OCI-LY7 (cell line): ENCODE data around the gene PHF1. TPM values are rescaled to one million over a fixed set of nuclear protein-coding genes. Genes with fewer than 3 reads are reported as not detected.

Source experiments
- BruUV-seq: library from RNA; stranded (reverse); fragments of 400-500 nt; replicated peaks from 2 replicates; lab custom pipeline; 2021; lab: Mats Ljungman, UMichigan
- CTCF ChIA-PET: fragments of 300-600 bp; sonication (Branson Sonifier 250); formaldehyde crosslinking; loops from one replicate; lab custom pipeline; 2022; ENCODE audit warnings: antibody characterized with exemption; ENCODE audit not compliant: unreplicated experiment; lab: Charles Lee
- POLR2A ChIA-PET: fragments of 300-600 bp; sonication (Branson Sonifier 250); formaldehyde crosslinking; loops from one replicate; lab custom pipeline; 2022; ENCODE audit warnings: antibody characterized with exemption; lab: Charles Lee
- DNase-seq: peaks from one replicate; pipeline ENCODE4 v3.0.0-alpha.2; 2015; ENCODE audit warnings: low spot score
- H2AFZ ChIP-seq: fragments of 200-600 bp; sonication (generic), shearing (Covaris generic); 2 replicates; pipeline ENCODE4 v1.6.1; 2014; ENCODE audit warnings: mild to moderate bottlenecking, antibody characterized with exemption, low read length, moderate library complexity
- H3K27ac ChIP-seq: fragments of 200-600 bp; sonication (generic); 2 replicates; pipeline ENCODE4 v1.5.1; 2014; ENCODE audit warnings: mixed run types, low read depth, mild to moderate bottlenecking, moderate library complexity, low read length, inconsistent platforms; ENCODE audit not compliant: poor library complexity, severe bottlenecking
- H3K36me3 ChIP-seq: fragments of 200-600 bp; sonication (generic); 2 replicates; pipeline ENCODE4 v1.6.1; 2014; ENCODE audit warnings: mild to moderate bottlenecking, antibody characterized with exemption, low read length, moderate library complexity, mixed read lengths; ENCODE audit not compliant: insufficient read depth
- H3K4me1 ChIP-seq: fragments of 200-600 bp; sonication (generic); 2 replicates; pipeline ENCODE4 v1.5.1; 2014; ENCODE audit warnings: mild to moderate bottlenecking, low read length; ENCODE audit not compliant: insufficient read depth, poor library complexity, severe bottlenecking
- H3K4me2 ChIP-seq: fragments of 200-600 bp; sonication (generic); 2 replicates; pipeline ENCODE4 v1.6.1; 2014; ENCODE audit warnings: mild to moderate bottlenecking, low read length
- H3K4me3 ChIP-seq: fragments of 200-600 bp; sonication (generic); 2 replicates; pipeline ENCODE4 v1.5.1; 2014; ENCODE audit warnings: mild to moderate bottlenecking, low read depth, low read length; ENCODE audit not compliant: poor library complexity, severe bottlenecking
- H3K79me2 ChIP-seq: fragments of 200-600 bp; sonication (generic); 2 replicates; pipeline ENCODE4 v1.6.1; 2016; ENCODE audit warnings: low read depth, mild to moderate bottlenecking, low read length, moderate library complexity, mixed read lengths; ENCODE audit not compliant: insufficient read depth
- H3K9me2 ChIP-seq: fragments of 200-600 bp; sonication (generic); 2 replicates; pipeline ENCODE4 v1.6.1; 2016; ENCODE audit warnings: mild to moderate bottlenecking, low read length, mixed read lengths; ENCODE audit not compliant: insufficient read depth
- H3K9me3 ChIP-seq: fragments of 200-600 bp; sonication (generic); 2 replicates; pipeline ENCODE4 v1.6.1; 2014; ENCODE audit warnings: mild to moderate bottlenecking, mixed run types, low read length, mixed read lengths
- H4K20me1 ChIP-seq: fragments of 200-600 bp; sonication (generic); 2 replicates; pipeline ENCODE4 v1.6.1; 2014; ENCODE audit warnings: mild to moderate bottlenecking, antibody characterized with exemption, low read length, moderate library complexity, mixed read lengths; ENCODE audit not compliant: insufficient read depth
- CTCF ChIP-seq: fragments of 200-600 bp; sonication (generic); conservative IDR thresholded peaks from 2 replicates; pipeline ENCODE4 v1.5.1; 2014; ENCODE audit warnings: mild to moderate bottlenecking, antibody characterized with exemption, low read length, moderate library complexity, mixed read lengths
- EZH2phosphoT487 ChIP-seq: fragments of 200-600 bp; sonication (generic); IDR thresholded peaks from 2 replicates; pipeline ENCODE4 v1.6.1; 2018; ENCODE audit warnings: low read depth, borderline replicate concordance, mild to moderate bottlenecking, mixed run types, antibody characterized with exemption, low read length, moderate library complexity, mixed read lengths
- intact Hi-C: fragments of 100-400 bp; cut with micrococcal nuclease; formaldehyde crosslinking; loops from one replicate; pipeline ENCODE4 v1.10.0; 2022; ENCODE audit not compliant: unreplicated experiment
- total RNA-seq, 2 experiments: library from RNA; depleted of rRNA in 1 of 2; stranded (reverse); fragments of >200 nt in 1 of 2; shearing (Covaris generic) in 1 of 2; gene quantifications; 2 replicates each; pipeline ENCODE4 v1.2.3, GENCODE V29; 2014 to 2022

The PHF1 gene
- total RNA-seq, 2 experiments from 2014 or later, result 19.9 to 30.2 TPM

- TF ChIP-seq CTCF (no peak), EZH2phosphoT487 (no peak)
- peaks cover 5% of the 10 kb centered on the region; the same call in 1 of the 2 replicates for H3K79me2 ChIP-seq
- H3K27ac ChIP-seq, result peak overlapping the region; percentile 64
- peaks cover 75% of the 10 kb centered on the region for H3K4me1 ChIP-seq
- CTCF ChIA-PET, result no interaction called here
- no peaks in the 10 kb centered on the region for H3K36me3 ChIP-seq
- H3K4me3 ChIP-seq, result peak overlapping the region; percentile 68
- intact Hi-C loops, result loop anchor here (5.0 kb wide), 1 partner anchor 152 kb away; the partner anchor contains the start of gene B3GALT4
- no peak overlapping the region for H2AFZ ChIP-seq
- peak overlapping the region; percentile 98 for H3K4me2 ChIP-seq
- POLR2A ChIA-PET, result interaction anchor here (0.6 to 1.4 kb wide), 5 partner anchors 11 to 157 kb away, joined by 3 to 4 read pairs (median 4); partner anchors contain the start of genes CUTA, RPS18, VPS52 and ZBTB22
- H4K20me1 ChIP-seq, result no peaks in the 10 kb centered on the region
- no peak for DNase-seq
- no TSS peak for BruUV-seq
- H3K9me3 ChIP-seq, result no peaks in the 10 kb centered on the region
- no peaks in the 10 kb centered on the region for H3K9me2 ChIP-seq
Measured at GRCh38 chr6:33428966-33429749, 18.3 kb downstream of the PHF1 start.

- H3K4me2 ChIP-seq, result peak overlapping the region; percentile 98
- no peaks in the 10 kb centered on the region for H3K9me3 ChIP-seq
- ChIA-PET POLR2A (interaction anchor here (1.3 to 1.4 kb wide), 3 partner anchors 12 to 179 kb away, joined by 3 to 4 read pairs (median 3); partner anchors contain the start of gene CUTA), CTCF (no interaction called here)
- no peak overlapping the region for H2AFZ ChIP-seq
- H4K20me1 ChIP-seq, result no peaks in the 10 kb centered on the region
- intact Hi-C loops, result loop anchor here (5.0 kb wide), 1 partner anchor 152 kb away; the partner anchor contains the start of gene B3GALT4
- TF ChIP-seq CTCF (no peak), EZH2phosphoT487 (no peak)
- H3K4me3 ChIP-seq, result peak overlapping the region; percentile 68
- no peak for DNase-seq
- peaks cover 5% of the 10 kb centered on the region; the same call in 1 of the 2 replicates for H3K79me2 ChIP-seq
- no peaks in the 10 kb centered on the region for H3K9me2 ChIP-seq
- peak overlapping the region; percentile 64 for H3K27ac ChIP-seq
- H3K36me3 ChIP-seq, result no peaks in the 10 kb centered on the region
- no TSS peak for BruUV-seq
- H3K4me1 ChIP-seq, result peaks cover 74% of the 10 kb centered on the region
Measured at GRCh38 chr6:33429750-33430052, 18.9 kb downstream of the PHF1 start.

DNA sequence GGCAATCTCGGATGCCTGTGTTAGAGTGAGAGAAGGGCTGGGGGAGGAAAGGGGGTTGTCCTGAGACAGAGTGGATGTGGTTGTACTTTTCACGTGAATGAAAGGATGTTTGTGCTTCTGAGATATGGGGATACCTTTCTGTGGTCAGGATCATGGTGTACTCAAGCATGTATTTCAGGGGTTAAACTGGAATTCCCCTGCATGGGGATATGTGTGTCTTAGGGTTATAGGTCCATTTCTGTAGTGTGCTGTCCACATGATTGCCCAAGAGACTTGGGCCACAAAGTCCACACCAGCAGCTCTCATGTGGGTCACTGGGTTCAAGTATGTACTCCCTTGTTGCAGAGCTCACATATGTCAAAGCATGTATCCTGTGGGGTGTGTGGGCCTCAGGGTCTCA is 19.5 kb downstream of the PHF1 start:
- Histone ChIP-seq H3K9me3 (no peaks in the 10 kb centered on the region), H3K9me2 (no peaks in the 10 kb centered on the region), H3K36me3 (peaks cover 4% of the 10 kb centered on the region; the same call in 1 of the 2 replicates), H2AFZ (no peak overlapping the region), H3K4me2 (peak overlapping the region; percentile 98), H3K79me2 (peaks cover 5% of the 10 kb centered on the region; the same call in 1 of the 2 replicates), H3K4me1 (peaks cover 68% of the 10 kb centered on the region), H3K4me3 (peak overlapping the region; percentile 68), H4K20me1 (no peaks in the 10 kb centered on the region), H3K27ac (peak overlapping the region; percentile 64)
- no peak for DNase-seq
- POLR2A ChIA-PET, result interaction anchor here (0.6 to 1.7 kb wide), 9 partner anchors 9 to 180 kb away, joined by 3 to 8 read pairs (median 5); partner anchors contain the start of genes CUTA, RPS18, SYNGAP1 and VPS52
- intact Hi-C loops, result no loop called here
- TF ChIP-seq CTCF, result no peak
- no peak for TF ChIP-seq EZH2phosphoT487
- CTCF ChIA-PET, result interaction anchor here (0.6 to 1.2 kb wide), 2 partner anchors 16 to 20 kb away, joined by 3 to 14 read pairs; no protein-coding TSS in a partner anchor
- BruUV-seq, result no TSS peak
